Measurements from ENCODE around the gene DOK5.

Gene DOK5

DNA sequence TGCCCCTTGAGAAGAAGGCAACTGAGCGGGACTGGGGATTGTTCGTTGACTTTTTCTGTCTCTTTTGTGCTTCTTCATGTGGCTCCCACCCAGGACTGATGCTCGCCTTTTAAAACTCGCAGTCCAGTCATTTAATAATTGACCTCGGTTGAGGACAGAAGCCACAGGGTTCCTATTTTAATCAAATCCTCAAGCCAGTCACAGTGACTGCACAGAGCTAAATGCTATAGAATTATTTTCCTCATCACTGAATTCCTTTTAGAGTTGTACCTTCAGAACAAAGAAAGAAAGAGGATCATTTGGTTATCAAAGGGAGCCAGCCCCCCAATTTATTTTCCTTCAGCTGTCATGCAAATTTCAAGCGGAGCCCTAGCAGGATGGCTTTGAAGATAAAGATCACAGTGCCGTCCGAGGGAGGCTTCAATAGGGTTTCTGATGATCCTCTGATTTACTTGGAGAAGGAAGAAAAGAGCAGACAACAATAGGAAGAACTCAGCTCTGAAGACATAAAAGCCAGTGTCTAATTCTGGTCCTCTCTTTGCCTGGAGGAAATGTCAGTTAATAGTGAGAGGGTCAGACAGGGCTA lies 186.6 kb downstream of the DOK5 start:
- H3K36me3 ChIP-seq: no peaks in the 10 kb centered on the region
- no peaks in the 10 kb centered on the region for H3K9me3 ChIP-seq
- H3K4me1 ChIP-seq (ENCODE audit: control insufficient read depth in 1 of 2, insufficient read depth in 1 of 2, low read depth in 1 of 2, low read length in 1 of 2): no peaks in the 10 kb centered on the region
- peaks cover under 1% of the 10 kb centered on the region for H3K27me3 ChIP-seq
- TF ChIP-seq, protein P1, sequence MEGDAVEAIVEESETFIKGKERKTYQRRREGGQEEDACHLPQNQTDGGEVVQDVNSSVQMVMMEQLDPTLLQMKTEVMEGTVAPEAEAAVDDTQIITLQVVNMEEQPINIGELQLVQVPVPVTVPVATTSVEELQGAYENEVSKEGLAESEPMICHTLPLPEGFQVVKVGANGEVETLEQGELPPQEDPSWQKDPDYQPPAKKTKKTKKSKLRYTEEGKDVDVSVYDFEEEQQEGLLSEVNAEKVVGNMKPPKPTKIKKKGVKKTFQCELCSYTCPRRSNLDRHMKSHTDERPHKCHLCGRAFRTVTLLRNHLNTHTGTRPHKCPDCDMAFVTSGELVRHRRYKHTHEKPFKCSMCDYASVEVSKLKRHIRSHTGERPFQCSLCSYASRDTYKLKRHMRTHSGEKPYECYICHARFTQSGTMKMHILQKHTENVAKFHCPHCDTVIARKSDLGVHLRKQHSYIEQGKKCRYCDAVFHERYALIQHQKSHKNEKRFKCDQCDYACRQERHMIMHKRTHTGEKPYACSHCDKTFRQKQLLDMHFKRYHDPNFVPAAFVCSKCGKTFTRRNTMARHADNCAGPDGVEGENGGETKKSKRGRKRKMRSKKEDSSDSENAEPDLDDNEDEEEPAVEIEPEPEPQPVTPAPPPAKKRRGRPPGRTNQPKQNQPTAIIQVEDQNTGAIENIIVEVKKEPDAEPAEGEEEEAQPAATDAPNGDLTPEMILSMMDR (IDR thresholded peaks at IDR 0.05): no peak
- H3K4me3 ChIP-seq (ENCODE audit: low read depth in 1 of 2, low read length in 1 of 2): no peak overlapping the region
- no peak overlapping the region for H3K27ac ChIP-seq

DNA sequence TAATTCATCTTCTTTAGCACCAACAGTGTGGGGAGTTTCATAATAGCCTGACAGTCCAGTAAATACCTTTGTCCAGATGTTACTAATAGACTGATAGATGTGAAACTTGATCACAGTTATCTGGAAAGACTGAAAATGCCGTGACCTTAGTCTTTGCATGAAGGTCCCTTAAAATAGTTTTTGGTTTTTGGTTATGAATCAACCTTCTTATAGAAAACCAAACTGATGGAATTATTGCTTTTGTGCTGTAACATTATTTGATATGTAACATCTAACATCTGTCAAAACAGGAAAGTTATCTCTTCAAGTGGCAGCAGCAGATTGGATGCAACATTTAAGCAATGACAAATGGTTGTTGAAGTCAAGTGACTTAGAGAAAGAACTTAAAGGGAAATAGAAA lies 190.4 kb downstream of the DOK5 start:
- TF ChIP-seq, protein P1 (IDR thresholded peaks at IDR 0.05): no peak
- H3K36me3 ChIP-seq: no peaks in the 10 kb centered on the region
- no peak overlapping the region for H3K4me3 ChIP-seq (ENCODE audit: low read depth in 1 of 2, low read length in 1 of 2)
- peaks cover 14% of the 10 kb centered on the region for H3K27me3 ChIP-seq
- no peaks in the 10 kb centered on the region for H3K9me3 ChIP-seq
- no peaks in the 10 kb centered on the region for H3K4me1 ChIP-seq (ENCODE audit: control insufficient read depth in 1 of 2, insufficient read depth in 1 of 2, low read depth in 1 of 2, low read length in 1 of 2)
- H3K27ac ChIP-seq: no peak overlapping the region

DNA sequence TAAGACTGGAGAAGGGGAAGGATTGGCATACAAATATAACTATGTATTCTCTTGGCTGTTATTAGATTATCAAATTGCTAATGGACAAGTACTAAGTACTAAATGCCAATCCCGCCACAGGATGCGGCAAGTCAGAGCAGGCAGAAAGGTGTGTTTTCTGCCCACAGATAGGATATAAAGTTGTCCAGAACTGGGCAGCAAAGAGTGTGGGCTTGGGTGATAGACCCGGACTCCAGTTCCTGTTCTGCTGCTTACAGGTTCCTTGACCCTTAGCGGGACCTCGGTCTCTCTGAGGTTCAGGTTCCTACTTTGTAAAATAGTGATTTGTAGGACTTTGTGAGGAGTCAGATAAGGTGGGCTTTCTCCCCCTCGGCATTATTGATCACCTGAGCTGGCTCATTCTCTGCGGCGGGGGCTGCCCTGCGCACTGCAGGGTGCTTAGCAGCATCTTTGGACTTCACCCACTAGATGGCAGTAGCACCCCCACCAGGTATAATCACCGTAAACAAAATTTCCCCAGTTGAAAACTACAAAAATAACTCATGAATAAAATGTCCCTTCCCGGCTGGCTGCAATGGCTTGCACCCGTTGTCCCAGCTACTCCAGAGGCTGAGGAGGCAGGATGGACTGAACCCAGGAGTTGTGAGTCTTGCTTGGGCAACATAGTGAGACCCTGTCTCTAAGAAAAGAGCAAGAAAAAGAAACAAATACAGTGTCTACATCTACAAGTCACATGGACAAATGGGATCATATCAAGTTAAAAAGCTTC lies 193.1 kb downstream of the DOK5 start:
- TF ChIP-seq, protein P1 (IDR thresholded peaks at IDR 0.05): no peak
- H3K4me1 ChIP-seq (ENCODE audit: control insufficient read depth in 1 of 2, insufficient read depth in 1 of 2, low read depth in 1 of 2, low read length in 1 of 2): no peaks in the 10 kb centered on the region
- H3K27ac ChIP-seq: no peak overlapping the region
- peaks cover 19% of the 10 kb centered on the region for H3K27me3 ChIP-seq
- no peaks in the 10 kb centered on the region for H3K9me3 ChIP-seq
- H3K36me3 ChIP-seq: no peaks in the 10 kb centered on the region
- no peak overlapping the region for H3K4me3 ChIP-seq (ENCODE audit: low read depth in 1 of 2, low read length in 1 of 2)

DNA sequence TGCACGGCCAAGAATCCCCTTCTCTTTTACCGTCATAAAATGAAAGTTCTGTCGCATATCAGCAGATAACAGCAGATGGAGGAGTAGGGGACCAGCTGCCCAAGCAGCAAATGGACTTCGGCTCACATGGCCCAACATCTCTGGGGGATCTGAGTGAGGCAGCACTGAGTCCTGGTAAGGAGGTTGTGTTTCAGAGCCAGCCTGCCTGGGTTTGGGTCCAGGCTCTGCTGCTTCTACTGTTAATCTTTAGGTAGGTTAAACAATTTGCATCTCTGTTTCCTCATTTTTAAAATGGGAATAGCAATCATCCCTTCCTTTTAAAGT lies 193.6 kb downstream of the DOK5 start:
- no peak overlapping the region for H3K4me3 ChIP-seq (ENCODE audit: low read depth in 1 of 2, low read length in 1 of 2)
- no peaks in the 10 kb centered on the region for H3K9me3 ChIP-seq
- no peaks in the 10 kb centered on the region for H3K4me1 ChIP-seq (ENCODE audit: control insufficient read depth in 1 of 2, insufficient read depth in 1 of 2, low read depth in 1 of 2, low read length in 1 of 2)
- TF ChIP-seq, protein P1 (IDR thresholded peaks at IDR 0.05): no peak
- H3K27ac ChIP-seq: no peak overlapping the region
- peaks cover 19% of the 10 kb centered on the region for H3K27me3 ChIP-seq
- no peaks in the 10 kb centered on the region for H3K36me3 ChIP-seq

DNA sequence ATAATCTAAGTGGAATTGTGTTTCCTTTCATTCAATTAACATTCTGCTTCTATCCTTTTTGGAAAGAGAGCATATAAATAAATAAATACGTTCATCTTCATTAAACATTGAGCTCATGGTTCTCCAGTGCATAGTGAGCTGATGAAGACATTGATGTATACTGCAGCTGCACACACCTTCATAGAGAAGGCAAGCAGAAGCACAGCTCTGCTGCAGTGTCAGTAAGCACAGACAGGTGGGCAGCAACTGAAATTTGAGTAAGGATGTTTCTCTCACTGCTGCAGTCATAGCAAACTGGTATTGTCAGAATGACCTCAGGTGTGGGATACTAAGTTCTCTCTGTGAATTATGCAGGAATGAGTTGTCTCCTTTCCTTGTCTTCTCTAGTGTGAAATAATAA lies 202.9 kb downstream of the DOK5 start:
- Histone ChIP-seq H3K27ac (no peak overlapping the region), H3K4me1 (ENCODE audit: control insufficient read depth in 1 of 2, insufficient read depth in 1 of 2, low read depth in 1 of 2, low read length in 1 of 2) (no peaks in the 10 kb centered on the region), H3K9me3 (no peaks in the 10 kb centered on the region), H3K27me3 (peaks cover 14% of the 10 kb centered on the region), H3K36me3 (no peaks in the 10 kb centered on the region), H3K4me3 (ENCODE audit: low read depth in 1 of 2, low read length in 1 of 2) (no peak overlapping the region)
- TF ChIP-seq, protein P1 (IDR thresholded peaks at IDR 0.05): no peak

All from neutrophil (primary cell).